Ecto neural progenitor cell (in vitro differentiated cells): ENCODE results near the gene CCDC61.

ENCODE experiments used
- DNase-seq: peaks from one replicate; pipeline ENCODE4 v3.0.0-alpha.2; 2018; ENCODE audit warnings: low spot score

The CCDC61 gene

DNA sequence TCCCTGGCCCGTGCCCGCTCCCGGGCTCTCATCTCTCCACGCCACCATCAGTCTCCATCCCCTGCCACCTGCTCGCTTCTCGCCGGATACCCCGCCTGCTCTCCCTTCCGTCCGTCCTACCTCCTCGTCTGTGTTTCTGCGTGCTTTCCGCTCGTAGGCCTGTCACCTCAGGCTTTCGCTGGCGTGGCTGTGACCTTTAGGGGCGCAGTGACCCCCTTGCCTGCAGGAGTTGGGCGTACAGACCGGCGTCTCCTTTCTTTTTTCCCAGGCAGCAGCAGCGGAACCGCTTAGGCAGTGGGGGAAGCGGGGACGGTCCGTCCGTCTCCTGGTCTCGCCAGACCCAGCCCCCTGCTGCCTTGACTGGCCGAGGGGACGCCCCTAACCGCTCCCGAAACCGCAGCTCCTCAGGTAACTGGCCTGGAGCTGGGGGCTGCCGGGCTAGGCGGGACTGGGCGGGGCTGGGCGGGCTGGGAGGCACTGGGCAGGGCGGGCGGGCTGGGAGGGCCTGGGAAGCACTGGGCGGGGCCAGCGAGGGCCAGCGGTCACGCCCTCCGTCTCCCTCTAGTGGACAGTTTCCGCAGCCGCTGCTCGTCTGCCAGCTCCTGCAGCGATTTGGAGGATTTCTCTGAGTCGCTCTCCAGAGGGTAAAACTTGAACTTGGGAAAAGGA, 21.3 kb downstream of the CCDC61 start:
- DNase-seq = peak; percentile 90

DNA sequence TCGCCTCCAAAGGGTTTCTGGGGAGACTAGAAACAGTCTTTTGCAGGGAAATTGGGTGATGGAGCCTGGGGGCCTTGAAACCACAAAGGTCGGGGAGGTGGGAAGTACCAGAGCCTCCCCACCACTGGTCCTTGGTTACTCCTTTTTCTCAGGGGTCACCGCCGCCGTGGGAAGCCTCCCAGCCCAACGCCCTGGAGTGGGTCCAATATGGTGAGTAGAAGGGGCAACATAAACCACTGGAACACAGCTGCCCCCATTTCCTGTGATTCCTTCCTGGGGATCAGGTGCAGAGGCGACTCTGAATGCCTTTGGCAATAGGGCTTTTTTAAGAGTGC, 21.8 kb downstream of the CCDC61 start:
- DNase-seq = no peak

DNA sequence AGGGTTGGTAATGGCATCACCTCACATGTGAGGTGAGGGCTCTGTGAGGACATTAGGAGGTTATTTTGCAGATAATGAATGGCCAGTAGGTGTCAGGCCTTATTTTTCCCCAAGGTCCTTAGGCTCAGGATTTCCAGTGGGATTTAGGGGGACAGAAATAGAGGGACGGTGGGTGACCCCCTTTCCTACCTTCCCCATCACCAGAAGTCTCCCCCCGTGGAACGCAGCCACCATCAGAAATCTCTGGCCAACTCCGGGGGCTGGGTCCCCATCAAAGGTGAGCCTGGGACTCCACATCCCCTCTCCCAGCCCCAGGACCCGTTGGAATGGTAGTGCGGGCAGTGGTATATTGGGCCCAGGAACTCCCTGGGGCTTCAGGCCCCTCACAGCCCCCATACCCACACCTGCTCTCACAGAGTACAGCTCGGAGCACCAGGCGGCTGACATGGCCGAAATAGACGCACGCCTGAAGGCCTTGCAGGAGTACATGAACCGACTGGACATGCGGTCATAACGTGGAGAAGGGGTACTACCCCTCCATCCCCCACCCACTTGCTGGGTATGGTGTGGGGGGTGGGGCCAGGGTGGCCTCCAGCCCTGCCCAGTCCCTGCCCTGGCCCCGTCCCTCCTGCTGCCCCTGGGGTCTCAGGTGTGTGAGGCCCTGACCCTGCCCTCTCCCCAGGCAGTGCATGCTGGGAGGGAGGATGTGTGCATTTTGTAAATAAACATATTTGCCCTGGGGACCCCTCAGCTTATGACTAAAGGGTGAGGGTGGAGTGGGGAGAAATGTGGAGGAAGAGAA, 22.8 kb downstream of the CCDC61 start:
- no peak for DNase-seq

DNA sequence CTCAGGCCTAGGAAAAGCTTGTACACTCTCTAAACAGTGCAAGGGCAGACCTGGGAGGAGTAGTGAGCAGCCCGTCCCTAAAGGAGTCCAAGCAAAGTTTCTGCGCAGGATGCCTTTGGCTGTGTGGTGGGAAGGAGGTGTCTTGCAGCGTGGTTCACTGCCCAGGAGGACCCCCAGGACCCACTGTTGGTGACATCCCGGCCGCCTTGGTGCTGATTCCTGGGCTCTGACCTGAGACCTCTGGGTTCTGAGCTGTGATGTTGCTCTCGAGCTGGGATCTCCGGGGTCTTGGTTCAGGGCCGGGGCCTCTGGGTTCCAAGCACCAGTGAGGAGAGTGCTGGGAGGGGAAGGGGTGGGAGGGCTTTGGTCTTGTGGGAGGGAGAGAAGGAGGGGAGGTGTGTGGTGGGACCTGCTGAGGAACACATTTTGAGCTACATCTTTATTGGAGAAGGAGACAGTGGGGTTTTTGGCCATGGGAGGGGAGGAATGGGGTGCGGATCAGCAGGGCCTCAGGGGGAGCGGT, 23.5 kb downstream of the CCDC61 start:
- DNase-seq = no peak

DNA sequence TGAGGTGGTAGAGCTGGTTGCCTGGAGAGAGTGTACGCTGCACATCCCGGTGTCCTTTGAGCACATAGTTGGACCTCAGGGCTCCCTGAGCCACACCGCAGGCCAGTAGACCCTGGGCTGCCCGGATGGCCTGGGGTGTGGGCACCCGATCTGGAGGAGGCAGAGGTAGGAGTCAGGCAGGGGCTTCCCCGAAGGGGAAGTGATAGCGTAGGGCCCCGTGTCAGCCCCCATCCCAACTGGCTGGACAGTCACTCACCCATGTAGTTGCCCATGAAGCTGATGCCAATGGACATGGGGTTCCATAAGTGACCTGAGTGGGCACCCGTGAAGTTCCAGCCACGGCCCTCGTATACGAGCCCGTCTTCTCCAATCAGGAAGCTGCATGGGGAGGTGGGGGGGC, 24.0 kb downstream of the CCDC61 start:
- no peak for DNase-seq

DNA sequence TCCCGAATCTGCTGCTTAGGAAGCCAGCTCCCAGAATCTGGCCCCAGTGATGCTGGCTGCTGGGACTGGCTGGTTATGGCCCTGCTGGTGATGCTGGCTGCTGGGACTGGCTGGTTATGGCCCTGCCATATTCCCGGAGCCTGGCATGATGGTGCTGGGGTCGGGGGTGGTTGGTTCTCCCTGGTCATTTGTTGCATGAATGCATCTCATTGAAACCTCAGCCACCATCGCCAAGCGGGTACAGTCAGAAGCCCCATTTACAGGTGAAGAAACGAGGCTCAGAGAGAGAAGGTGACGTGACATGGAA, 25.5 kb downstream of the CCDC61 start:
- no peak for DNase-seq

DNA sequence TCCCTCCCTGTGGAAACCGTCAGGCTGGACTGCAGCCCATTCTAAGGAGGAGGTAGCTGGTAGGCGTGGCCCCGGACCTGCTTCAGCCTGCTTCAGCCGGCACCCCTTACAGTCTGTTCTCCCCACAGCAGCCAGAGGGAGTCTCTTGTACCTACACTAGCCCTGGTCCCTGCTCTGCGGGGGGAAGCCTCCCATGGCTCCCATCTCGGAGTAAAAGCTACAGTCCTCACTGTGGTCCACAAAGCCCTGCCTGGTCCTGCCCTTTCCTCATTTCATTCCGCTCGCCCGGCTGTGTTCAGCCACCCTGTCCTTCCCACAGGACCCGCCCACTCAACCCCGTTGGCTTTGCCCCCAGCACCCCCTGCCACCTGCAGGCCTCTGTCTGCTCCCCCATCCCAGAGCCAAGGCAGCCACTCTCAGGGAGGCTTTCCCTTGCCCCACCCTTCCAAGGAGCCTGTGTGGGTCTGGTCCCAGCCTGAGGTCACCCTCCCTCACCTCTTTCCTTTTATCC, 26.3 kb downstream of the CCDC61 start:
- DNase-seq = no peak

DNA sequence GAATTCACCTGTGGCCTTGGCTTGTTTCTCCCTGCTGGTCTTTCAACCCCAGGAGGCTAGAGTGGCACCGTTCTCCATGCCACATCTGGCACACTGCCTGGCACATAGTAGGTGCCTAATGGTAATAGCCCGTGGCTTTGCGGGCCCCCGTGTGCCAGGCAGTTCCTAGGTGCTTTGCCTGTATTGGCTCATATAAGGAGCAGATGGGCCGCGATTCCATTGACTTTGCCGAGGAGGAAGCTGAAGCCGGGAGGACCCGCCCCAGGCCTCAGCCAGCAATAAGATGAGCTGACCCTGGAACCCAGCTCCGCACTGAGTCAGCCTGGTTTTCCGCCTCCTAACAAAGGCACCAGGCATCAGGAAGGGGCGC, 26.8 kb downstream of the CCDC61 start:
- DNase-seq = no peak

DNA sequence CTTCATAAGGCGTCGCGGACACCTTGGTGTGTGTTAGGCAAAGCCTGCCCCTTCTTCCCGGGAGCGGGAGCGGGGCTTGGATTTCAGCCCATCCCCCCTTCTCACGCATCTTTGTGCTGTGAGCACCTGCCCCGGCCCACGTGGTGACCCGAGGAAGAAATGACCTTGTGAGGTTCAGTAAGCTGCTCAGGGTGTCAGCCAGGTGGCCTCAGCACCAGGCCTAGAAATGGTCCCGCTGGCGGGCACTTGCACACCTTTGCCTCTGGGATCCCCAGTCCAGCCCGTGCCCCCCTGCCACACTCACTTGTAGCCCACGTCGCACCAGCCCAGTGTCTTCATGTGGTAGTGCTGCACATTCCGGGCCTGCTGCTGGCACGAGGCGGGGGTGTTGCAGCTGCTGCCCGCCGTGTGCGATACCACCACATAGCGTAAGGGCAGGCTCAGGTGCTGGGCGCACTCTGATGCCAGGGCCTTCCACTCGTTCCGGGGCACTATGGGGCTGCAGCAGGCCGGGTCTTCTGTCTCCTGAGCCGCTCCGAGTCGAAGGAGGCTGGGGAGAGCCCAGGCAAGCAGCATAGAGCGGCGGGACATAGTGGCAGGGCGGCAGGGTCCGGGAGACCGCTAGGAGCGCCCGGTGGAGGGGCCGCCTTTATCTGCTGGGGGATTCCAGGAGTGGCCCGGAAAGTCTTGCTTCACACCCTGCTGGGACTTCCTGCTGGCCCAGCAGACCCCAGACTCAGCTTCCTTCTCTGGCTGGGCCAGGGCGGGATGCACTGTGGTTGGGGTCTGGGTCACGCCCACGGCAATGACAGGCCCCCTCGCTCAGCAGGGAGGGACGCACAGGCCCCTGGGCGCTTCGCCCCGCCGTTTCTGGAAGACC, 27.4 kb downstream of the CCDC61 start, which contains the start of gene PGLYRP1:
TSS of gene PGLYRP1 (minus strand) at position 623 of the 880 bp plus-strand sequence. CDS start at position 591, 32 bp downstream.
- DNase-seq = no peak

DNA sequence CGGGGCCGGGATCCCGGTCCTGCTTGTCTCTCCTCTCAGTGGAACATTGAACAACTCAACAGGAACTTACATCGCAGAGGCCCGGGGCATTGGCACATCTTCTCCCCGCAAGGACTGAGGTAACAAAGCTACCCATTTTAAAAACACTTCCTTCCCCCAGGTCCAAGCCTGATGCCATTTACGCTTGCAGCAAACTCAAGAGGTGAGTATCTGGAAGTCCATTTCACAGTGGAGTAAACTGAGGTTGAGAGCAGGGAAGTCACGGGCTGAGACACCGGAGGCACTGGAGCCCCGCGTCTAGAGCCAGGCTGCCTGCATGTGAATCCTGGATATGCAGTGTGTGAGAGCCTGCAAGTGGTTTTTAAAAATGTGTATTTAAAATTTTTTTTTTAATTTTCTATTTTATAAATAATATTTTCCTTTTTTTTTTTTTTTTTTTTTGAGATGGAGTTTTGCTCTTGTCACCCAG, 28.1 kb downstream of the CCDC61 start:
- no peak for DNase-seq

DNA sequence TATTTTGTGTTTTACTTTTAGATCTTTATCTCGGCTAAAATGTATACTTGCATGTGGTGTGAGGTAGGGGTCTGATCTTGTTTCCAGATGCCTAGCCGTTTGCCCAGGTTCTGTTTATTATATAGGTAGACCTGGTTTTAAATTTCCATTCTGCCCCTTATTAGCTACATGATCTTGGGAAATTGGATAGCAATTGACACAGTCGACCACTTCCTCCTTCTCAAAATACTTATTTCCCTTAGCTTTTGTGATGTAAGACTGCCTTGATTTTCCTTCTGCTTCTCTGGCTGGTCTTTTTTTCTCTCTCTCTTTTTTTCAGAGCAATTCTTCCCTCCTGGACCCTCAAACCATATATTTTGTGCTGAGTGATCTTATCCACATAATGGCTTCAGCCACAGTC, 30.6 kb downstream of the CCDC61 start:
- DNase-seq = no peak

DNA sequence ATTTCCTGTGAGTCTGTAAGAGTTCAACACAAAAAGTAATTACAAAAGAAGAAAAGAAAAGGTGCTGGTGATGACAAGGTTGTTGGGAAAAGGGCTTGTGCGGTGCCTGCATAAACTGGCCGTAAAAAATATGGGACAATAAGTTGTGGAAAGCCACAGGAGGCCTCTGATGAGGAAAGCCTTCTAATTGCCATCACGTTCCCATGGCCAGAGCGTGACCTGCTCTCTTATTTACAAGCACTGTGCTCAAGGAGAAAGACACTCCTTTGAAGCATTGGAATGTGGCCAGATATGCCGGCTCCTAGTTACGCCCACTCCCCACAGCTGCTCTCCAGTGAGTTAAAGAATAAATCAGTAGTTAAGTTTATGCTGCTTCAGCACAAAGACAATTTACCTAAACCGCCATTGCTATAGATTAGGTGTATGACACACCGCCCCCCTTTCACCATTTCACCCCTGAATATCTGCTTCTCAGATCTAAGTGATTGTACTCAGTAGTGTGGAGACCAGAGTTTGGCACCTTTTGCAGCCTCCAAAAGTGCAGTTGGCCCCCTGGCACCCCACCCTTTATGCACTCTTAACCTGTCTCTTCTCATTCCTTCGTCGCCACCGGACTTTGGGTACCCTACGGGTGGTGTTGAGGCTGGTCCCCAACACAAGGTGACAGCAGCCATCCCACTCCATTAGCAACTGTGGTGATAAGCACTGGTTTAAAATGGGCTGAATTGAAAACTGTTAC, 35.7 kb downstream of the CCDC61 start:
- DNase-seq = no peak

DNA sequence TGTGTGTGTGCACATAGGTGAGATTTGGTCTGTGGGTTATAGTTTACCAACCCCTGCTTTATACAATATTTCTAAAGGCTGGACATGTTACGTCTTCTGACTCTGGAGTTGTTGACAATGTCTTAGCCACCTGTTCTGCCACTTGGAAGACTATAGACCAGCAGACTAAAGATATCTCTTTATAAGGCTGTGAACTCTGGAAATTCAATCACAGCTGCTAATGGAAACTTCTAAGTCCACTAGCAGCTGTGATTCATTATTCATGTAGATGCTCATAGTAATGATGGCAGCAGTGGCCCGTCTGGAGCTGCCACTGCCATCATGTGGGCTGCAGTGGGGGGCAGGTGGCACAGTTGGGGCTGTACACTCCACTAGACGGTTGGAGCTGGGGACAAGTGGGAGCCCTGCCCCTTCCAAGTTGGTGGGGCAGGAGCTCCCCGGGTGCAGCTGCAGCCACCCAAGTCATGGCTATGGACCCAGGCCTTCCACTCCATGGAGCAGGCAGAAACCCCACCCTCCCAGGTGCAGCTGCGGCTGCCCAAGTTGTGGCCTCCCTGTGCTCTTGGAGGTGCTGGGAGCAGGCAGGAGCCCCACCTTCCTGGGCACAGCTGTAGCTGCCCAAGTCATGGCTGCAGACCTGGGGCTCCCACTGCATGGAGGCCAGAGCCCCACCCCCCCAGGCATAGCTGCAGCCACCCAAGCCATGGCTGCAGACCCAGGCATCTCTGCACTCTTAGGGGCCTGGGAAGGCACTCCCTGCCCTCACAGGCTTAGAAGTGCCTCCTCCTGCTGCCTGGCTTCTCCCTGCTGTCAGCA, 36.7 kb downstream of the CCDC61 start:
- no peak for DNase-seq

DNA sequence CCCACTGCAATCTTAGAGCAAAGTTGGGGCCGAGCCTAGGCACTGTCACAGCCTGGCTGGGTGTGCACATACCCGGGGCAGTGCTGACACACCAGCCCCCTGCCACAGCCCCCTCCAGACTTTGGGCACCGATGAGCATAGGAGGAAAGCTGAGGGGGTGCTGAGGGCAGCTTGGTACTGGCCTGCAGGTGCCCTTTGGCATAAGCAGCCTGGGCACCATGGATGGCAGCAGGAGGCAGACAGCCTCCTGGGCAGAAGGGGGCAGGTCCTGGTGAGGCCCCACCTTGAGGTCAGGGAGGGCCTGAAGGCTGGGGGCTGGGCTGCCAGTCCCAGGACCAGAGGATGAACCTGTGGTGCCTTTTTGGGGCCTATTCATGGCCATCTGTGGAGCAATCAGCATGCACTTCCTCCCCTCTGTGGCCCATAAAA, 37.3 kb downstream of the CCDC61 start:
- DNase-seq = no peak

DNA sequence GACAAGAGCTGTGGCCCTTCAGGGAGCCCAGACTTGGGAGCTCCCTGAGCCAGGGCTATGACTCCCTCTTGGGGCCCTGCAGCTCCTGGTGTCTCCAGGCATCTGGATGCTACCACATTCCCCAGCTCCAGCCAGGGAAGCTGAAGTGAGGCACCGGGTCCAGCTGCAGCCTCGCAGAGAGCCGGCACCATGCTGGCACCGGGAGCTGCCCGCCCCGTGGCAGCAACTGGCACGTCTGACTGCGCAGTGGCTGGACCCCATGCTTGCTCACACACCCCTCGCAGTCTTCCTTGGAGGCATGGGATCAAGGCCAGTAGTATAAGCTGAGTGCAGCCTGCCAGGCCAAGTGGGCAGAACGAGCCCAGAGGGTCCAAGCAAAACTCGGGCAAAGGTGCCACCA, 38.1 kb downstream of the CCDC61 start:
- DNase-seq = no peak

DNA sequence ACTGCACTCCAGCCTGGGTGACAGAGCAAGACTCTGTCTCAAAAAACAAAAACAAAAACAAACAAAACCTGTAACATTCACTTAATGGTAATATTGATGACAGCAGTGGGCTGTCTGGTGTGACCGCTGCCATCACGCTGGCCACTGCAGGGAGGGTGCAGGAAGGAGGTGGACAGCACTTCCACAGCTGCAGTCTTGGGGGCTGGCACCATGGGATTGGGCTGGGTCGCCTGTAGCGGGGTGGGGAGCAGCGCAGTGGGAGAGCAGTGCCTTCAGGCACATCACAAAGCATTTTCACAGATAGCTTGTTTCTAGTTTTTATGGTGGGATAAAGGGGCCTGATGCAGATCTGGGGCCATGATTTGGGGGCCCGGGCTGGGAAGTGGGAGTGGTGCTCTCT, 40.3 kb downstream of the CCDC61 start:
- DNase-seq = no peak

DNA sequence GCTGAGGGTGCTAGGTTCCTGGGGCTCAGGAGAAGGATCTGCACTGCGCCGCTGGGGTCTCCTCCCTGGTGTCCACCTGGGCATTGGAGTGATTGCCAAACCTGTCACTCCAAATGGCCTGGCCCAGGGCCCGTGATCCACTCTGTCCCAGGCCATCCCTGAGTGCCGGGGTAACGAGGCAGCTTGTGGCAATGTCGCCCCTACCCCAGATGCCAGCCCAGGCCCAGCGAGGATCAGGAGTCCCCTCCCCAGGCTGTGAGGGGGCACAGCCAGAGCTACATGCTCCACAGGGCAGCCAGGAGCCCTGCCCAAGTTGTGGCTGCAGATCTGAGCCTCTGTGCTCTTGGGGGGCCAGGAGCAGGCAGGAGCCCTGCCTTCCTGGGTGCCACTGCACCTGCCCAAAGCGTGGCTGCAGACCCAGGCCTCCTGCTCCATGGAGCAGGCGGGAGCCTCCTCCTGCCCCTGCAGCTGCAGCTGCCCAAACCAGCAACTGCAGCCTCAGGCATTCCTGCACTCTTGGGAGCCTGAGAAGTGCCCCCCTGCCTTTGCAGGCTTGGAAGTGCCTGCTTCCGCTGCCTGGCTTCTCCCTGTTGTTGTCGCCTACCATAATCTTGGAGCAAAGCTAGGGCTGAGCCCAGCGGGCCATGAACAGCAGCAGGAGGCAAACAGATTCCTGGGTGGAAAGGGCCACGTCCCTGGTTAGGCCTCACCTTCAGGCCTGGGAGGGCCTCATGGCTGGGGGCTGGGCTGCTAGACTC, 40.9 kb downstream of the CCDC61 start:
- DNase-seq = no peak

DNA sequence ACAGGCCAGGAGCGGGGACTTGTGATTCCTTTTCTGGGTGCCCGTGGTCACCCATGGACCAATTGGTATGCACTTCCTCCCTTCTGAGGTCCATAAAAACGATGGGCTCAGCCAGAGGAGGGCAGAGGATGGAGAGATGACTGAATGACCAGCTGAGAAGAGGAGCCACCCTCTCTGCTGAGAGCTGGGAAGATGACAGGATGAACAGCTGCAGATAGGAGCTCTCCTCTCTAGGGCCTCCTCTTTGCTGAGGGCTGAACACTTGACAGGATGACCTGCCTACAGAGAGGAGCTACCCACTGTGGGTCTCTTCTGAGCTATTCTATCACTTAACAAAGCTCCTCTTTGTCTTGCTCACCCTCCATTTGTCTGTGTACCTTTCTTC, 41.5 kb downstream of the CCDC61 start:
- DNase-seq = no peak

DNA sequence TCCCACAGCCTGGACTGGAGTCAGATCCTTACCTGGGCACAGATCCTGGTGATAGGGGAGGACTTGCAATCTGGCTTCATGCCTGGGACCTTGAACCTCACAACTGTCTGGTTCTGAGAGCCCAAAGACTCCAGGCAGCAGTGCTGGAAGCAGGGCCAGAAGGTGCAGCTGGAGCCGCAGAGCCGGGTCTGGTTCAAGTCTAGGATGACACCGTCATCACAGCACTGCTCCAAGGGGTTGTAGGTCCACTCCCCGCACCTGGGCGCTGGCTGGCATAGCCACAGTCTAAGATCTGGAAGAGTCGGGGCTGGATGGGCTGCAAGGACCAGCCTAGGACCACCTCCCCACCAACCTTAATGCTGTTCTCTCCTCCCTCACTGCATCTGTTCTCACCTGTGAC, 44.9 kb downstream of the CCDC61 start:
- no peak for DNase-seq

DNA sequence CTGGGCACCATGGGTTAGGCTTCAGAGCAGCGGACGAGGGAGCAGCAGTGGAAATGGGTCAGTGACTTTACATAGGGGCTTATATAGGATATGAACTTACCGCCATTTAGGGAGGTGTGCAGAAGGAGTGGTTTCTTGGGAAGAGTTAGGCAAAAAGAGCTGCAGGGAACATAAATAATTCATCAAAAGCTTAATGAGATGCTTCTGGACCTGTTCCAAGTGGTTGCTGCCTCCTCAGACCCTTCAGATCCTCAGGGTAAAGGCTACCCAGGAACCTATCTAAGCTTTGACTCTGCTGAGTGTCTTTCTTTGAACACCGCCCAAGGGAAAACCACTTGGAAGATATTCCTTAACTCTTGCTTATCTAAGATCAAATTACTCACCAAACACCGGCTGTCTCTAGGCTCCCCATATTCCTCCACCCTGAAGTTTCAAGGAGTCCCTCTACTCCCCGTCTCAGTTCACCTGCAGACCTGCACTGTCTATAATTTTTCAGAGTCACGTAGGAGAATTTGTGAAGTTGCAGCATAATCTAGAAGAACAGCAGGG, 45.8 kb downstream of the CCDC61 start, which contains the start of gene IGFL4:
TSS of gene IGFL4 (minus strand) at position 51 of the 549 bp plus-strand sequence. CDS start at position 11, 40 bp downstream.
- no peak for DNase-seq
